Measurements from ENCODE around the gene CDH4. TPM values are rescaled to one million over a fixed set of nuclear protein-coding genes. Genes with fewer than 3 reads are reported as not detected.

Gene CDH4
- polyA plus RNA-seq, 1 experiment = 1.5 TPM

GRCh38 chr20:61299104-61299503 is 47.0 kb downstream of the CDH4 start:
- no peaks in the 10 kb centered on the region for H3K27me3 ChIP-seq (ENCODE audit: control insufficient read depth, insufficient read depth, low read length)
- POLR2A ChIA-PET = no interaction called here
- no peak overlapping the region for H3K4me3 ChIP-seq (ENCODE audit: low read depth, low read length)
- no peaks in the 10 kb centered on the region for H3K36me3 ChIP-seq (ENCODE audit: control insufficient read depth, insufficient read depth, low read length)
- DNase-seq (ENCODE audit: low read depth) = no peak
- CTCF ChIA-PET = no interaction called here
- no peak for TF ChIP-seq CTCF (IDR thresholded peaks at IDR 0.05; ENCODE audit: insufficient read depth, low read depth, low read length)

GRCh38 chr20:61299618-61300017 is 47.6 kb downstream of the CDH4 start:
- ChIA-PET CTCF (no interaction called here), POLR2A (no interaction called here)
- Histone ChIP-seq H3K4me3 (ENCODE audit: low read depth, low read length) (no peak overlapping the region), H3K27me3 (ENCODE audit: control insufficient read depth, insufficient read depth, low read length) (no peaks in the 10 kb centered on the region), H3K36me3 (ENCODE audit: control insufficient read depth, insufficient read depth, low read length) (no peaks in the 10 kb centered on the region)
- DNase-seq (ENCODE audit: low read depth) = no peak
- no peak for TF ChIP-seq CTCF (IDR thresholded peaks at IDR 0.05; ENCODE audit: insufficient read depth, low read depth, low read length)

- no peaks in the 10 kb centered on the region for H3K27me3 ChIP-seq (ENCODE audit: control insufficient read depth, insufficient read depth, low read length)
- ChIA-PET CTCF (no interaction called here), POLR2A (no interaction called here)
- no peak for DNase-seq (ENCODE audit: low read depth)
- no peaks in the 10 kb centered on the region for H3K36me3 ChIP-seq (ENCODE audit: control insufficient read depth, insufficient read depth, low read length)
- no peak overlapping the region for H3K4me3 ChIP-seq (ENCODE audit: low read depth, low read length)
- TF ChIP-seq CTCF (IDR thresholded peaks at IDR 0.05; ENCODE audit: insufficient read depth, low read depth, low read length) = no peak
Measured at GRCh38 chr20:61300293-61300692, 48.2 kb downstream of the CDH4 start.

- Histone ChIP-seq H3K4me3 (ENCODE audit: low read depth, low read length) (no peak overlapping the region), H3K27me3 (ENCODE audit: control insufficient read depth, insufficient read depth, low read length) (no peaks in the 10 kb centered on the region), H3K36me3 (ENCODE audit: control insufficient read depth, insufficient read depth, low read length) (no peaks in the 10 kb centered on the region)
- DNase-seq (ENCODE audit: low read depth) = no peak
- ChIA-PET POLR2A (no interaction called here), CTCF (no interaction called here)
- TF ChIP-seq CTCF (IDR thresholded peaks at IDR 0.05; ENCODE audit: insufficient read depth, low read depth, low read length) = no peak
Measured at GRCh38 chr20:61300709-61301108, 48.6 kb downstream of the CDH4 start.

- TF ChIP-seq CTCF (IDR thresholded peaks at IDR 0.05; ENCODE audit: insufficient read depth, low read depth, low read length) = no peak
- no peaks in the 10 kb centered on the region for H3K27me3 ChIP-seq (ENCODE audit: control insufficient read depth, insufficient read depth, low read length)
- POLR2A ChIA-PET = no interaction called here
- DNase-seq (ENCODE audit: low read depth) = no peak
- no peak overlapping the region for H3K4me3 ChIP-seq (ENCODE audit: low read depth, low read length)
- no peaks in the 10 kb centered on the region for H3K36me3 ChIP-seq (ENCODE audit: control insufficient read depth, insufficient read depth, low read length)
- CTCF ChIA-PET = no interaction called here
Measured at GRCh38 chr20:61301711-61302525, 49.9 kb downstream of the CDH4 start.

Data from BJ (cell line).